Glutamatergic neuron (in vitro differentiated cells): ENCODE data around the gene TMEM214. TPM values are rescaled to one million over a fixed set of nuclear protein-coding genes. Genes with fewer than 3 reads are reported as not detected.
A peak's percentile ranks its signal among the peaks of the same experiment; 100 is the strongest.

ENCODE experiments used
- DNase-seq: peaks from one replicate; pipeline ENCODE4 v3.0.0; 2022
- H3K27ac Mint-ChIP-seq: one replicate; pipeline ENCODE4 v1.8.0; 2020; ENCODE audit warnings: mild to moderate bottlenecking, mixed read lengths, inconsistent platforms; ENCODE audit not compliant: unreplicated experiment
- H3K27me3 Mint-ChIP-seq: one replicate; pipeline ENCODE4 v1.8.0; 2020; ENCODE audit warnings: mild to moderate bottlenecking, moderate library complexity, mixed read lengths, inconsistent platforms; ENCODE audit not compliant: unreplicated experiment
- H3K36me3 Mint-ChIP-seq: one replicate; pipeline ENCODE4 v1.8.0; 2020; ENCODE audit warnings: mild to moderate bottlenecking, mixed read lengths, inconsistent platforms; ENCODE audit not compliant: unreplicated experiment
- H3K4me1 Mint-ChIP-seq: one replicate; pipeline ENCODE4 v1.8.0; 2020; ENCODE audit warnings: mild to moderate bottlenecking, low read depth, mixed read lengths, inconsistent platforms; ENCODE audit not compliant: unreplicated experiment
- H3K4me3 Mint-ChIP-seq: one replicate; pipeline ENCODE4 v1.8.0; 2020; ENCODE audit warnings: mild to moderate bottlenecking, mixed read lengths, inconsistent platforms; ENCODE audit not compliant: unreplicated experiment
- H3K9me3 Mint-ChIP-seq: one replicate; pipeline ENCODE4 v1.8.0; 2020; ENCODE audit warnings: mild to moderate bottlenecking, moderate library complexity, mixed read lengths, inconsistent platforms; ENCODE audit not compliant: unreplicated experiment
- total RNA-seq: library from RNA; stranded (reverse); fragmentation: NEBNext Ultra II Directional; extraction: Animal tissue kit (Norgen Biotek cat#: 25700); gene quantifications from one replicate; pipeline ENCODE4 v1.2.1, GENCODE V29; 2021; ENCODE audit not compliant: unreplicated experiment
- TF ChIP-seq, protein P1 (sequence below): fragments of 200-600 bp; sonication (generic); IDR thresholded peaks from one replicate; pipeline ENCODE4 v1.5.0; 2021; ENCODE audit not compliant: partially characterized antibody, unreplicated experiment

Gene TMEM214
- total RNA-seq, 1 donor from 2014 or later = 35.8 TPM

DNA sequence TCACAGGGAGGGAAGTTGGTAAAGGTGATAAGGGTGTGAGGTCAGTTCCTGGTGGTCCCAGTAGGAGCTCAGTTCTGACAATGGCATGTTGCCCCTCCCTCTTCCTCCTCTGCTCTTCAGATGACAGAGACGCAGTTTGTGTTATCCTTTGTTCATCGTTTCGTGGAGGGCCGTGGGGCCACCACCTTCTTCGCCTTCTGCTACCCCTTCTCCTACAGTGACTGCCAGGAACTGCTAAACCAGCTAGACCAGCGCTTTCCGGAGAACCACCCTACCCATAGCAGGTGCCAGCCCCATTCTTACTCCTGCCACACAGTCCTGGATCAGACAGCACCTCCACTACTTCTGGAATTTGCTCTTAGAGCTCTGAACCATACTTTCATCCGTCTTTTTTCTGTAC lies 21.0 kb downstream of the TMEM214 start:
- TF ChIP-seq, protein P1, sequence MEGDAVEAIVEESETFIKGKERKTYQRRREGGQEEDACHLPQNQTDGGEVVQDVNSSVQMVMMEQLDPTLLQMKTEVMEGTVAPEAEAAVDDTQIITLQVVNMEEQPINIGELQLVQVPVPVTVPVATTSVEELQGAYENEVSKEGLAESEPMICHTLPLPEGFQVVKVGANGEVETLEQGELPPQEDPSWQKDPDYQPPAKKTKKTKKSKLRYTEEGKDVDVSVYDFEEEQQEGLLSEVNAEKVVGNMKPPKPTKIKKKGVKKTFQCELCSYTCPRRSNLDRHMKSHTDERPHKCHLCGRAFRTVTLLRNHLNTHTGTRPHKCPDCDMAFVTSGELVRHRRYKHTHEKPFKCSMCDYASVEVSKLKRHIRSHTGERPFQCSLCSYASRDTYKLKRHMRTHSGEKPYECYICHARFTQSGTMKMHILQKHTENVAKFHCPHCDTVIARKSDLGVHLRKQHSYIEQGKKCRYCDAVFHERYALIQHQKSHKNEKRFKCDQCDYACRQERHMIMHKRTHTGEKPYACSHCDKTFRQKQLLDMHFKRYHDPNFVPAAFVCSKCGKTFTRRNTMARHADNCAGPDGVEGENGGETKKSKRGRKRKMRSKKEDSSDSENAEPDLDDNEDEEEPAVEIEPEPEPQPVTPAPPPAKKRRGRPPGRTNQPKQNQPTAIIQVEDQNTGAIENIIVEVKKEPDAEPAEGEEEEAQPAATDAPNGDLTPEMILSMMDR = no peak
- peaks cover 23% of the 10 kb centered on the region for H3K9me3 Mint-ChIP-seq
- no peak overlapping the region for H3K27ac Mint-ChIP-seq
- peaks cover 25% of the 10 kb centered on the region for H3K27me3 Mint-ChIP-seq
- DNase-seq = no peak
- H3K4me3 Mint-ChIP-seq = peak overlapping the region; percentile 10
- H3K36me3 Mint-ChIP-seq = peaks cover 9% of the 10 kb centered on the region
- H3K4me1 Mint-ChIP-seq = peaks cover 7% of the 10 kb centered on the region

DNA sequence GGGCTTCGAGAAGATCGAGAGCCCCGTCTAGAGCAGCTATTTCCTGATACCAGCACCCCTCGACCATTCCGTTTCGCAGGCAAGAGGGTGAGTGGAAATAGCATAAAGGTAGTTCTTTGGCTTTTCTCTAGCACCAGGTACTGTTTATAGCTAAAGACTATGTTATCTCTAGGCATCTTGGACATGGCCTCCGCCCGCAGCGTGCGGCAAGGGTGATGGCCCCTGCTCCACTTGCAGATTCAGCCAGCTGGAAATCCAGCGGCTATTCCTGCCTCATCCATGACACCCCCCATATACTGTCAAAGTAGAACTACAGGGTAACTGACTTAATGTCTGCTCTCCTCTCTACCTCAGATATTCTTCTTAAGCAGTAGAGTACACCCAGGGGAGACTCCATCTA lies 22.0 kb downstream of the TMEM214 start:
- peaks cover 9% of the 10 kb centered on the region for H3K36me3 Mint-ChIP-seq
- TF ChIP-seq, protein P1 = no peak
- peaks cover 17% of the 10 kb centered on the region for H3K9me3 Mint-ChIP-seq
- peaks cover 20% of the 10 kb centered on the region for H3K27me3 Mint-ChIP-seq
- H3K27ac Mint-ChIP-seq = no peak overlapping the region
- peaks cover 3% of the 10 kb centered on the region for H3K4me1 Mint-ChIP-seq
- no peak for DNase-seq
- H3K4me3 Mint-ChIP-seq = peak overlapping the region; percentile 2

DNA sequence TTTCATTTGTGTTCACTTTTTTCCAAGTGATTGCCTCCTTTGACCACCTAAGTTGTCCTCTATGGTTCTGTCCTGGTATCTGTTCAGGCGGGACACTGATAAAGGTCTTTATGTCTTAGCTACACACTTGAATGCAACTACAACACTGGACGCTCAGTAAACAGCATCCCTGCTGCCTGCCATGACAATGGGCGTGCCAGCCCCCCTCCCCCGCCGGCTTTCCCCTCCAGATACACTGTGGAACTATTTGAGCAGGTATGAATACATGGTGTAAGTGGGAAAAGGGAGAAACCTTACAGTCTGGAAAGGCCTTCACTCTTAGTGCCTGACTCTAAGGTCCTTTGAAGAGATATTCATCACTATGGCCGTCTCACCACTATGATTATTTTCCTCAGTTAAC lies 24.4 kb downstream of the TMEM214 start:
- H3K4me3 Mint-ChIP-seq = no peak overlapping the region
- H3K36me3 Mint-ChIP-seq = no peaks in the 10 kb centered on the region
- no peak for DNase-seq
- H3K4me1 Mint-ChIP-seq = no peaks in the 10 kb centered on the region
- no peak overlapping the region for H3K27ac Mint-ChIP-seq
- TF ChIP-seq, protein P1 = no peak
- peaks cover 7% of the 10 kb centered on the region for H3K27me3 Mint-ChIP-seq
- H3K9me3 Mint-ChIP-seq = peaks cover 3% of the 10 kb centered on the region

DNA sequence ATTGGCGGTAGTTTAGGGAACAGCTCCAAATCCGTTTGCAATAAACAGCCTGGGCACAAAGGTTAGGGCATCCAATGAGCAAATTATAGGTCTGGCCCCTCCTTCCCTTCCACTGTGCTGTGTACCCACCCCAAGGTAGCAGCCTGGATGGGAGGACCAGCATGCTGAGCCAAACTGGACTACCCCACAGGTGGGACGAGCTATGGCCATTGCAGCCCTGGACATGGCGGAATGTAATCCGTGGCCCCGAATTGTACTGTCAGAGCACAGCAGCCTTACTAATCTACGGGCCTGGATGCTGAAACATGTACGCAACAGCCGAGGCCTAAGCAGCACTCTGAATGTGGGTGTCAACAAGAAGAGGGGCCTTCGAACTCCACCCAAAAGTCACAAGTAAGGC lies 25.4 kb downstream of the TMEM214 start:
- H3K4me1 Mint-ChIP-seq = no peaks in the 10 kb centered on the region
- DNase-seq = no peak
- H3K9me3 Mint-ChIP-seq = no peaks in the 10 kb centered on the region
- TF ChIP-seq, protein P1 = no peak
- H3K36me3 Mint-ChIP-seq = peaks cover 5% of the 10 kb centered on the region
- no peak overlapping the region for H3K27ac Mint-ChIP-seq
- H3K27me3 Mint-ChIP-seq = peaks cover 4% of the 10 kb centered on the region
- H3K4me3 Mint-ChIP-seq = no peak overlapping the region

DNA sequence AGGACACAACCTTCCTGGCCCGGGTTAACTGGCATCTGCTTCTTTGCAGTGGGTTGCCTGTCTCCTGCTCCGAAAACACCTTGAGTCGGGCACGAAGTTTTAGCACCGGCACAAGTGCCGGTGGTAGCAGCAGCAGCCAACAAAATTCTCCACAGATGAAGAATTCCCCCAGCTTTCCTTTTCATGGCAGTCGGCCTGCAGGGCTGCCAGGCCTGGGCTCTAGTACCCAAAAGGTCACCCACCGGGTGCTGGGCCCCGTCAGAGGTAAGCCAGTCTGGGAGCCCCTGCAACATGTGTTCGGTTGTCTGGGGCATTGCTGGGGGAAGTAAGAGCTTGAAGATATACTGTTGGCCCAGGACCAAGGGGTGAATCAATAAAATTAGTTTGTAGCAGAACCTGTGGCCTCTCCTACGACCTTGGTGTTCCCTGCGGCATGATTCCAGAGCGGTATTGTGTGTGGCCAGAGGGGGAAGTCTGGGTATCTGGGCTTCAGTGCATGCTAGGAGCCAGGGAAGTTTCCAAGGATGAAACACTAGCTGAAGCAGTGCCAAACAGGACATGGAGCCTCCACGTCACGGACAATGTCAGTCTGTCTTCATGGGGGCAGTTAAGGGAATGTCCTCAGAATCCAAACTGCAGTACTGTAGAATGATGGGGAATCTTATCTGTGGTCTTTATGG lies 26.5 kb downstream of the TMEM214 start:
- no peaks in the 10 kb centered on the region for H3K27me3 Mint-ChIP-seq
- no peak overlapping the region for H3K27ac Mint-ChIP-seq
- H3K4me3 Mint-ChIP-seq = no peak overlapping the region
- H3K36me3 Mint-ChIP-seq = peaks cover 5% of the 10 kb centered on the region
- H3K4me1 Mint-ChIP-seq = no peaks in the 10 kb centered on the region
- DNase-seq = no peak
- H3K9me3 Mint-ChIP-seq = no peaks in the 10 kb centered on the region
- TF ChIP-seq, protein P1 = no peak
